Left ventricle myocardium inferior (tissue), 1 donor: Measurements from ENCODE around the gene CELF4. TPM values are rescaled to one million over a fixed set of nuclear protein-coding genes. Genes with fewer than 3 reads are reported as not detected.

Source experiments
- DNase-seq: peaks from one replicate; pipeline ENCODE4 v3.0.0-alpha.2; 2020
- H3K27ac ChIP-seq: fragments of 200-600 bp; replicated peaks from 2 replicates; pipeline ENCODE4 v1.8.0; 2021
- H3K27me3 ChIP-seq: fragments of 200-600 bp; 2 replicates; pipeline ENCODE4 v1.8.0; 2021; ENCODE audit warnings: low read depth
- H3K36me3 ChIP-seq: fragments of 200-600 bp; 2 replicates; pipeline ENCODE4 v1.8.0; 2021
- H3K4me1 ChIP-seq: fragments of 200-600 bp; 2 replicates; pipeline ENCODE4 v1.8.0; 2021
- H3K4me3 ChIP-seq: fragments of 200-600 bp; 2 replicates; pipeline ENCODE4 v1.8.0; 2021; ENCODE audit warnings: mild to moderate bottlenecking, moderate library complexity
- H3K9me3 ChIP-seq: fragments of 200-600 bp; replicated peaks from 2 replicates; pipeline ENCODE4 v1.8.0; 2021
- CTCF ChIP-seq: fragments of 200-600 bp; IDR thresholded peaks from 2 replicates; pipeline ENCODE4 v1.8.0; 2021; ENCODE audit warnings: antibody characterized with exemption, mild to moderate bottlenecking, borderline replicate concordance
- intact Hi-C: fragments of 100-400 bp; cut with micrococcal nuclease; formaldehyde crosslinking; loops from one replicate; pipeline ENCODE4 v1.11.0; 2022
- total RNA-seq: library from RNA; stranded (reverse); fragmentation: NEBNext Ultra II Directional; extraction: Animal tissue kit (Norgen Biotek cat#: 25700); gene quantifications from one replicate; pipeline ENCODE4 v1.2.1, GENCODE V29; 2021
- donor health status: DM: no; HTN: yes; CAD: no; lungs with severe emphysema.

CELF4 gene
- total RNA-seq, 1 donor from 2014 or later = 0.60 TPM

GRCh38 chr18:37443325-37444055 lies 122.1 kb downstream of the CELF4 start:
- no peaks in the 10 kb centered on the region for H3K9me3 ChIP-seq
- no peak for DNase-seq
- intact Hi-C loops = no loop called here

GRCh38 chr18:37442477-37442876 lies 123.1 kb downstream of the CELF4 start:
- peaks cover 45% of the 10 kb centered on the region for H3K27me3 ChIP-seq
- no peak for DNase-seq
- peaks cover 7% of the 10 kb centered on the region for H3K9me3 ChIP-seq
- intact Hi-C loops = no loop called here
- H3K36me3 ChIP-seq = no peaks in the 10 kb centered on the region
- no peak overlapping the region for H3K4me3 ChIP-seq
- TF ChIP-seq CTCF = no peak
- H3K27ac ChIP-seq = no peak overlapping the region
- peaks cover 7% of the 10 kb centered on the region for H3K4me1 ChIP-seq

More at GRCh38 chr18:37443325-37444055, 122.1 kb downstream of the CELF4 start:
- no peak overlapping the region for H3K4me3 ChIP-seq
- peaks cover 55% of the 10 kb centered on the region for H3K27me3 ChIP-seq
- no peak overlapping the region for H3K27ac ChIP-seq
- H3K4me1 ChIP-seq = peaks cover 7% of the 10 kb centered on the region
- H3K36me3 ChIP-seq = no peaks in the 10 kb centered on the region
- no peak for TF ChIP-seq CTCF

- peaks cover 38% of the 10 kb centered on the region for H3K27me3 ChIP-seq
- peaks cover 7% of the 10 kb centered on the region for H3K9me3 ChIP-seq
- intact Hi-C loops = no loop called here
- no peak for TF ChIP-seq CTCF
- H3K4me1 ChIP-seq = peaks cover 7% of the 10 kb centered on the region
- no peak overlapping the region for H3K27ac ChIP-seq
- H3K36me3 ChIP-seq = no peaks in the 10 kb centered on the region
- no peak for DNase-seq
- H3K4me3 ChIP-seq = no peak overlapping the region
Observed at GRCh38 chr18:37441821-37442220, 123.8 kb downstream of the CELF4 start.

- Histone ChIP-seq H3K36me3 (no peaks in the 10 kb centered on the region), H3K9me3 (peaks cover 7% of the 10 kb centered on the region), H3K4me1 (peaks cover 17% of the 10 kb centered on the region), H3K4me3 (no peak overlapping the region), H3K27me3 (peaks cover 27% of the 10 kb centered on the region), H3K27ac (no peak overlapping the region)
- intact Hi-C loops = no loop called here
- DNase-seq = peak; percentile 30
- no peak for TF ChIP-seq CTCF
Observed at GRCh38 chr18:37440206-37440605, 125.4 kb downstream of the CELF4 start.

GRCh38 chr18:37438417-37439180 lies 127.0 kb downstream of the CELF4 start:
- TF ChIP-seq CTCF = no peak
- Histone ChIP-seq H3K36me3 (no peaks in the 10 kb centered on the region), H3K27me3 (peaks cover 14% of the 10 kb centered on the region), H3K9me3 (peaks cover 7% of the 10 kb centered on the region), H3K4me3 (no peak overlapping the region), H3K27ac (no peak overlapping the region), H3K4me1 (peaks cover 17% of the 10 kb centered on the region)
- no peak for DNase-seq
- intact Hi-C loops = no loop called here
